WTC11 (cell line): Measurements from ENCODE around the gene ESYT3. TPM values are rescaled to one million over a fixed set of nuclear protein-coding genes. Genes with fewer than 3 reads are reported as not detected.

ENCODE experiments used
- ATAC-seq: fragments of 200-7000 bp; cut with Tn5 transposase; 2 replicates; pipeline ENCODE4 v1.10.0; 2021; ENCODE audit warnings: mild to moderate bottlenecking, moderate library complexity
- CTCF ChIA-PET: fragments of 300-600 bp; sonication (Branson Sonifier 250); formaldehyde crosslinking; loops from one replicate; lab custom pipeline; 2021; ENCODE audit warnings: antibody characterized with exemption; lab: Charles Lee
- POLR2A ChIA-PET: fragments of 350-600 bp; sonication (Branson Sonifier 250); formaldehyde crosslinking; loops from one replicate; lab custom pipeline; 2021; ENCODE audit warnings: antibody characterized with exemption; lab: Charles Lee
- DNase-seq: peaks from one replicate; pipeline ENCODE4 v3.0.0; 2021; ENCODE audit warnings: low spot score
- H3K27ac Mint-ChIP-seq: 2 replicates; pipeline ENCODE4 v1.8.0; 2021; ENCODE audit warnings: mixed read lengths
- H3K27me3 Mint-ChIP-seq: 2 replicates; pipeline ENCODE4 v1.8.0; 2021; ENCODE audit warnings: low read depth, mild to moderate bottlenecking, moderate library complexity, mixed read lengths
- H3K36me3 Mint-ChIP-seq: 2 replicates; pipeline ENCODE4 v1.8.0; 2021; ENCODE audit warnings: mixed read lengths
- H3K4me1 Mint-ChIP-seq: 2 replicates; pipeline ENCODE4 v1.8.0; 2022; ENCODE audit warnings: mixed read lengths
- H3K4me3 Mint-ChIP-seq: 2 replicates; pipeline ENCODE4 v1.8.0; 2021; ENCODE audit warnings: mild to moderate bottlenecking, moderate library complexity, mixed read lengths
- H3K9me3 Mint-ChIP-seq: 2 replicates; pipeline ENCODE4 v1.8.0; 2021; ENCODE audit warnings: mixed read lengths
- CREB1 ChIP-seq: sonication (generic); formaldehyde crosslinking; IDR thresholded peaks from 2 replicates; pipeline ENCODE4 v1.8.0; 2023; ENCODE audit warnings: mild to moderate bottlenecking, missing genetic modification reagents
- E2F1 ChIP-seq: sonication (generic); formaldehyde crosslinking; IDR thresholded peaks from 2 replicates; pipeline ENCODE4 v1.8.0; 2022; ENCODE audit warnings: mild to moderate bottlenecking, missing genetic modification reagents
- ELF4 ChIP-seq: sonication (generic); formaldehyde crosslinking; IDR thresholded peaks from 2 replicates; pipeline ENCODE4 v1.8.1; 2022; ENCODE audit warnings: low read depth, mild to moderate bottlenecking, moderate library complexity, missing genetic modification reagents
- ERG ChIP-seq: fragments of 250-450 bp; sonication (Bioruptor Pico); IDR thresholded peaks from 2 replicates; pipeline ENCODE4 v1.8.0; 2021; ENCODE audit warnings: mild to moderate bottlenecking
- ETV6 ChIP-seq: sonication (generic); formaldehyde crosslinking; IDR thresholded peaks from 2 replicates; pipeline ENCODE4 v1.8.1; 2022; ENCODE audit warnings: mild to moderate bottlenecking, missing genetic modification reagents
- FOXP4 ChIP-seq: sonication (generic); formaldehyde crosslinking; IDR thresholded peaks from 2 replicates; pipeline ENCODE4 v1.8.0; 2022; ENCODE audit warnings: mild to moderate bottlenecking, missing genetic modification reagents
- MLX ChIP-seq: sonication (generic); formaldehyde crosslinking; IDR thresholded peaks from 2 replicates; pipeline ENCODE4 v1.8.1; 2023; ENCODE audit warnings: mild to moderate bottlenecking, missing genetic modification reagents, moderate library complexity
- PRRX2 ChIP-seq: fragments of 250-450 bp; sonication (Bioruptor Pico); IDR thresholded peaks from 2 replicates; pipeline ENCODE4 v1.8.0; 2021; ENCODE audit warnings: mild to moderate bottlenecking
- RORB ChIP-seq: fragments of 250-450 bp; sonication (Bioruptor Pico); IDR thresholded peaks from 2 replicates; pipeline ENCODE4 v1.9.0; 2021; ENCODE audit warnings: mild to moderate bottlenecking
- SP1 ChIP-seq: sonication (generic); formaldehyde crosslinking; conservative IDR thresholded peaks from 2 replicates; pipeline ENCODE4 v1.8.1; 2022; ENCODE audit warnings: missing genetic modification reagents
- STAT6 ChIP-seq: sonication (generic); formaldehyde crosslinking; conservative IDR thresholded peaks from 2 replicates; pipeline ENCODE4 v1.8.1; 2023; ENCODE audit warnings: mild to moderate bottlenecking, low read depth, missing genetic modification reagents, moderate library complexity
- TEAD1 ChIP-seq: sonication (generic); formaldehyde crosslinking; IDR thresholded peaks from 2 replicates; pipeline ENCODE4 v1.8.0; 2022; ENCODE audit warnings: mild to moderate bottlenecking, missing genetic modification reagents
- TP53 ChIP-seq: sonication (generic); formaldehyde crosslinking; IDR thresholded peaks from 2 replicates; pipeline ENCODE4 v1.8.1; 2023; ENCODE audit warnings: mild to moderate bottlenecking, missing genetic modification reagents
- ZBTB21 ChIP-seq: sonication (generic); formaldehyde crosslinking; IDR thresholded peaks from 2 replicates; pipeline ENCODE4 v1.8.1; 2023; ENCODE audit warnings: mild to moderate bottlenecking, missing genetic modification reagents, borderline replicate concordance
- ZBTB43 ChIP-seq: sonication (generic); formaldehyde crosslinking; IDR thresholded peaks from 2 replicates; pipeline ENCODE4 v1.8.1; 2023; ENCODE audit warnings: mild to moderate bottlenecking, missing genetic modification reagents
- ZNF232 ChIP-seq: sonication (generic); formaldehyde crosslinking; IDR thresholded peaks from 2 replicates; pipeline ENCODE4 v1.8.0; 2022; ENCODE audit warnings: mild to moderate bottlenecking, missing genetic modification reagents
- ZNF281 ChIP-seq: sonication (generic); formaldehyde crosslinking; IDR thresholded peaks from 2 replicates; pipeline ENCODE4 v1.8.0; 2023; ENCODE audit warnings: mild to moderate bottlenecking, missing genetic modification reagents
- ZNF425 ChIP-seq: fragments of 250-450 bp; sonication (Bioruptor Pico); conservative IDR thresholded peaks from 2 replicates; pipeline ENCODE4 v1.9.0; 2021; ENCODE audit warnings: mild to moderate bottlenecking
- ZNF671 ChIP-seq: fragments of 250-450 bp; sonication (Bioruptor Pico); IDR thresholded peaks from 2 replicates; pipeline ENCODE4 v1.8.0; 2021; ENCODE audit warnings: mild to moderate bottlenecking
- total RNA-seq: library from RNA; stranded (reverse); gene quantifications from 3 replicates; pipeline ENCODE4 v1.2.3, GENCODE V29; 2021

The ESYT3 gene
- total RNA-seq, 1 experiment from 2014 or later, result 6.4 TPM

GRCh38 chr3:138418601-138419206 lies 15.7 kb upstream of the ESYT3 start:
- peaks cover 22% of the 10 kb centered on the region for H3K36me3 Mint-ChIP-seq
- no peak overlapping the region for H3K27ac Mint-ChIP-seq
- ATAC-seq, result no peak
- POLR2A ChIA-PET, result no interaction called here
- peaks cover 36% of the 10 kb centered on the region for H3K27me3 Mint-ChIP-seq
- TF ChIP-seq ERG (no peak), TEAD1 (CRISPR knock-in tag) (no peak), ELF4 (CRISPR knock-in tag) (no peak), ETV6 (CRISPR knock-in tag) (no peak), TP53 (CRISPR knock-in tag) (no peak), ZNF281 (no peak), ZNF425 (CRISPR knock-in tag) (no peak), ZNF232 (CRISPR knock-in tag) (no peak), RORB (CRISPR knock-in tag) (no peak), PRRX2 (CRISPR knock-in tag) (no peak), ZBTB43 (no peak), ZNF671 (CRISPR knock-in tag) (no peak), MLX (CRISPR knock-in tag) (no peak), STAT6 (CRISPR knock-in tag) (no peak), E2F1 (CRISPR knock-in tag) (no peak), FOXP4 (CRISPR knock-in tag) (no peak), CREB1 (CRISPR knock-in tag) (no peak), SP1 (CRISPR knock-in tag) (no peak), ZBTB21 (CRISPR knock-in tag) (no peak)
- peaks cover 18% of the 10 kb centered on the region for H3K4me1 Mint-ChIP-seq
- no peak for DNase-seq
- H3K9me3 Mint-ChIP-seq, result peaks cover 35% of the 10 kb centered on the region
- no peak overlapping the region for H3K4me3 Mint-ChIP-seq
- CTCF ChIA-PET, result interaction anchor here (0.7 to 2.7 kb wide), 10 partner anchors 10 to 505 kb away, joined by 3 to 37 read pairs (median 15); partner anchors contain the start of genes CEP70 and ESYT3
